DMS53 treated with DMSO at 0.1 percent for 48 hours (cell line): ENCODE measurements around the gene POLD3.

ENCODE experiments used
- DNase-seq: peaks from one replicate; lab custom pipeline; 2025; ENCODE audit not compliant: unreplicated experiment; lab: John Stamatoyannopoulos, UW

POLD3 gene

GRCh38 chr11:74592441-74593362 lies at the start of gene POLD3:
TSS of gene POLD3 (plus strand) at chr11:74592582. CDS start at chr11:74592659, 77 bp downstream.
- peak; percentile 97 for DNase-seq

- DNase-seq = peak; percentile 62
These were observed 48.4 kb upstream of the POLD3 start for GRCh38 chr11:74543991-74544390.

GRCh38 chr11:74546752-74547151 lies 45.6 kb upstream of the POLD3 start:
- DNase-seq = no peak

DNA sequence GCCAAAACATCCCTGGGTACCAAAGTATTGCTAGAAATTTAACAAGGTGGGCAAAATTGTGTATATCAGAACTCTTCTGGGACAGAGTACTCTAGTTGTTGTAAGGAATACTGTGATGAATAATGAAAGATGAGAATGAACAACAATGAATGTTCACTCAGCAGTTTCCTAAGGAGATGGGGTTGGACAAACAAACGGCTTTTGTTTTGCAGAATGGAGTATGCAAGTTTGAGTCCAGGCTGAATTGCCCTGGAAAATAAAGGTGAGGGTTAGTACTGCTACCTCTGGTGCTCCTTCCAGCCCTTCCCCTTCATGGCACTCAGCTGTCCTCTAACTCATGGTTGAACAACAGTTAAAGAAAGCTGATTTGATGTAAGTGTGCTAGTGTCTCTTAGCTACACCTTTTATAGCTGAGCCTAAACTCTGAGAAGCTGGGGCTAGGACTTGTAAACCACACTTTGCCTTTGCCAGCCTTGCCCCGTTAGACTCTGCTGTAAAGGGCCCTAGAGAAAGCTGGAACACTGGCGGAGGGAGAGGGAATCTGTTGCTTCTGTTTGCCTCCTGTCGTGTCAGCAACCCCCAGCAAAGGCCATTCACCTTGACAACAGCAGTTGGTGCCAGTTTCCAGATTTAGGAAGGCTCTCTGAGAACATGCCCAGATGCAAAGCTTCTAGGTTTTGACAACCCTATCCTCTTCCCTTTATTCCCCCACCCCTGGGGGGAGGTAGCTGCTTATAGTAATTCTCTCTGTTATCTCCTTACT lies 41.2 kb upstream of the POLD3 start:
- no peak for DNase-seq

DNA sequence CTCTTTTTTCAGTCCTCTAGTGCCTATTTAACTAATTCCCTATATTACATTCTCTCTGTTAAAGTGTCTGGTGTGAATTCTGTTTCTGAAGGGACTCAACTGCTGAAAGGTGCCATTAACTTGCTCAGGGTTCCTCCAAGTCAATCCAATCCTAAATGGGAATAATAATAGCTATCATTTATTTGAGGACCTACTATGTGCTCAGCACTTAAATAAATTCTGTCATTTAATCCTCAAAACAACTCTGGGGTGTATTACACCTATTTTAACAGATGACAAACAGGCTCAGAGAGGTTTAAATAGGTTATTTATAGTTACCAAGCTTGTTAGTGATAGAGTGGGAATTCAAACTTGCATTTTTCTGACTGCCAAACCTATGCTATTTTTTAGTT lies 40.6 kb upstream of the POLD3 start:
- no peak for DNase-seq

GRCh38 chr11:74557526-74557925 lies 34.9 kb upstream of the POLD3 start:
- no peak for DNase-seq

- peak; percentile 66 for DNase-seq
These were observed 33.1 kb upstream of the POLD3 start for GRCh38 chr11:74559110-74559933.

GRCh38 chr11:74559934-74560309 lies 32.5 kb upstream of the POLD3 start:
- no peak for DNase-seq

DNA sequence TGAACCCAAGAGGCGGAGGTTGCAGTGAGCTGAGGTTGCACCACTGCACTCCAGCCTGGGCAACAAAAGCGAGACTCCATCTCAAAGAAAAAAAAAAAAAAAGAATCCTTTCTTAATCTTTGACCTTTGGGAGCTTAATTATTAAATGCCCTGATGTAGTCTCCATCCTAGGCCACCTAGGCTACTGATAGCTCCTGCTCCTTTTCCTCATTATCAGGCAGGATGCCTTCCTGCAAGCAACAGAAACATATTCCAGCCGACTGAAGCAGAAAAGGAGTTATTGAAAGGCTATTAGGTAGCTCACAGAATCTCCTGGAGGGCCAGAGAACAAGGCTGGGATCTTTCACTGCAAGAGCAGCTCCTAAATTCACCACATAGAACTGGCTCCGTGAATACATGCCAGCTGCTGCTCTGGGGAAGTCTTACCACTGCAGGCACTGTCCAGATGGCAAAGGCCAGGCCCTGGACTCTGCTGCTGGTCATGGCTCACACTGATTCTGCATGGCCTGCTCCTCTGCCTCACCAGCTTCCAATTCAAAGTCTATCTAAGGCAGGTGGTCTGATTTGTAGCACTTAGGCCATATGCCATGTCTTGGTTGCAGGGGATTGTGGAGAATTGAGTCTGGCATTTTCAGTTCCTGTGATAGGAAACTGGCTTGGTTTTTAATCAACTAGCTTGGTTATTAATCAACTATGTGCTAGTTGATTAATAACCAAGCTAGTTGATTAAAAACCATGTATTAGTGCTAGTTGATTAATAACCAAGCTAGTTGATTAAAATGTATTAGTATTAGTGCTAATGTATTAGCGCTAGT lies 26.0 kb upstream of the POLD3 start:
- no peak for DNase-seq

DNA sequence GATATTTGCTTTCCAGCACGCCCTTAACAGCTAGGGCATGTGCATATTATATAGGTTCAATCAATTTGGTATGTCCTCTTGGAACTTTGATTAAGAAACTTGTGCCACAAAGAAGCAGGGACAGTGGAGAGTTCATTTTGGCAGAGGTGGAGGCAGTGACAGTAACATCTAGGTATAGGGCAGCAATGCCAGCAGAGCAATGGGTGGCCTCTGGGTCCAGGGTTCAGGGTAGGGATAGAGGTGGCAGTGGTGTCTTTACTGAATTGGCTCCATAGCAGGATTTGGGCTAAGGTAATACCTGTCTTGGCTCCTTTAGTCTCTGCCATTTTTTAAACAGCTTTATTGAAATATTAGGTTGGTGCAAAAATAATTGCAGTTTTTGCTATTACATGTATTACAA lies 24.4 kb upstream of the POLD3 start:
- DNase-seq = no peak

DNA sequence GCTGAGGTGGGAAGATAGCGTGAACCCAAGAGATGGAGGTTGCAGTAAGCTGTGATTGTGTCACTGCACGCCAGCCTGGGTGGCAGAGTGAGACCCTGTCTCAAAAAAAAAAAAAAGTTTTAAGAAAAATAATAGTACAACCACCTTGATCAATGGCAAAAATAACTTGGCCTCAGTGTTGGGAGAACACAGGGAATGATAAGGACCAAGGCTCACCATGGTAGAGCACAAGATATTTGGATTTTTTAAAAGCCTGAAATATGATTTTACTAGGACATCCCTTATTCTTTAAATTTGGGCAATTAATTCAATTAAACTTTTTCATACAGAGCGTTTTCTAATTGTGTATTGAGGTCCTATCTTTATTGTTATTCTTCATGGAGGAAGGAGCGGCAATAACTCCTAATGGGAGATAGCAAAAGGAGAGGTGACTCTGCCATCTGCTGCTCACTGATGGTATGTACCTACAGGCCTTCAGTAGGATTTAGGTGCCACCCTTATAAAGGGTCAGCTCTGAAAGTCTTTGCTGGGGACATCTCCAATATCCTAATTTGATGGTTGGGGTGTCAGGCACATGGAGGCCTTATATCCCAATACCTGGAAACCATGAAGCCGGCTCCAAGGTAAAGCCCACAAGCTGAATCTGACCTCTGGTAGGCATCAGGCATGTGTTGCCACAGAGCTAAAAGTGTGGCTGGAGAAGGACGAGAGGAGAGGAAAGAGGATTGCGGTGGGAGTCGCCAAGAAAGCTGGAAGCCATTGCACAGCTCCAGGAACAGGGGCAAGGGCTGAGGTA lies 21.9 kb upstream of the POLD3 start:
- peak; percentile 91 for DNase-seq

DNA sequence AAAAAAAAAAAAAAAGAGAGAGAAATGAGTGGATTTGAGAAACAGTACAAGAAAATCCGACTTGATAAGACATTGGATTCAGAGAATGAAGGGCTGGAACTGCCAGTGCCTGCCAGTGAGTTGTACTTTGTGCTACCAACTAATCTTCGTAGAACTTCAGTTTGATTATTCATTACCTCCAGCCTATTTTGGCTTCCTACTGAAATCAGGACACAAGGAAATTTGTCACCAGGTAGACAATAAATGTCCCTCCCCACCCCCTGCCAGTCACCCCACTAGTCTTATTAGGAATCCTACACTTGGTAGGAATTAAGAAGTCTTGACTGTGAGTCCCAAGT lies 21.4 kb upstream of the POLD3 start:
- no peak for DNase-seq

- DNase-seq = no peak
These were observed 20.0 kb upstream of the POLD3 start for GRCh38 chr11:74572349-74572748.

GRCh38 chr11:74574563-74574962 lies 17.8 kb upstream of the POLD3 start:
- DNase-seq = no peak

DNA sequence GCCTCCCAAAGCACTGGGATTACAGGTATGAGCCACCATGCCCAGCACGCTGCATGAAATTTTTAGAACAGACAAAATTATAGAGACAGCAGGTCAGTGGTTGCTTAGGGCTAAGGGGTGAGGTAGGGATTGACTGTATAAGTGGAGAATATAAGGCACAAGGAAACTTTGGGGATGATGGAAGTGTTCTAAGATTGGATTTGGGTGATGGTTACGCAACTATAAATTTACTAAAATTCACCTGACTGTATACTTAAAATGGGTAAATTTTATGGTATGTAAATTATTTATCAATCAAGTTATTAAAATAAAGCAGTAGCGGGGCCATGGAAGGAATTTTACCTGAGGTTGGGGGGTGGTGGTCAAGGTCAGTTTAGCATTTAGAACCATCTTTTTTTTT lies 16.4 kb upstream of the POLD3 start:
- no peak for DNase-seq

GRCh38 chr11:74577181-74577580 lies 15.2 kb upstream of the POLD3 start:
- no peak for DNase-seq

DNA sequence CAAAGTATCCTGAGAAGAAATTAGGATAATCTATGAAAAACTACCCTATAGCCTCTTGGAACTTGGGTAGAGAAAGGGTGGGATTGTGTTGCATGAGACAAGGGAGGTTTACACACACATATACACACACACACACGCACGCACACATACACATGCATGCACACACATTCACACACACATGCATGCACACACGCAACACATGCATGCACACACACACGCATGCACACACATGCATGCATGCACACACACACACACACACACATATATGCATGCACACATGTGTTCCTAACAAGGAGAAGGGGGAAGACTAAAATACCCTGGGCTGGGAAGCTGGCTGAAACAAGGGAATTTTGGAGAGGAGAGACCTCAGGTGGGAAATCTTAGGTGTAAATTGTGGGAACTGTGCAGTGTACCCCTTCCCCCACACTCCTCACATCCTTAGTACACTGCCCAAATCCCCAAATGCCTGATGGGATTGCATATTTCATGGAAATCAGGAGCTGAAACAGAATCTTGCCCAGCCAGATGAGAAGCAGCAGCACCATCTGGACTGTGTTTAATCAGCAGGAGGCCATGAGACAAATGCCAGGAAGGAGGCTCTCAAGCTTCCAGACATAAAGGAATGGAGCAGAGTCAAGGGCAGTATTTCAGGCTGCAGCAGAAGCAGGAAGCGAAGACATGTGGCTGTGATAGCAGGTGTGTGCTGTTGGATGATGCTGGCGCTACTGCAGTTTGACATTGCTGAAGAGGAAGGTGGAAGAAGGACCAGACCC lies 14.6 kb upstream of the POLD3 start:
- peak; percentile 99 for DNase-seq

DNA sequence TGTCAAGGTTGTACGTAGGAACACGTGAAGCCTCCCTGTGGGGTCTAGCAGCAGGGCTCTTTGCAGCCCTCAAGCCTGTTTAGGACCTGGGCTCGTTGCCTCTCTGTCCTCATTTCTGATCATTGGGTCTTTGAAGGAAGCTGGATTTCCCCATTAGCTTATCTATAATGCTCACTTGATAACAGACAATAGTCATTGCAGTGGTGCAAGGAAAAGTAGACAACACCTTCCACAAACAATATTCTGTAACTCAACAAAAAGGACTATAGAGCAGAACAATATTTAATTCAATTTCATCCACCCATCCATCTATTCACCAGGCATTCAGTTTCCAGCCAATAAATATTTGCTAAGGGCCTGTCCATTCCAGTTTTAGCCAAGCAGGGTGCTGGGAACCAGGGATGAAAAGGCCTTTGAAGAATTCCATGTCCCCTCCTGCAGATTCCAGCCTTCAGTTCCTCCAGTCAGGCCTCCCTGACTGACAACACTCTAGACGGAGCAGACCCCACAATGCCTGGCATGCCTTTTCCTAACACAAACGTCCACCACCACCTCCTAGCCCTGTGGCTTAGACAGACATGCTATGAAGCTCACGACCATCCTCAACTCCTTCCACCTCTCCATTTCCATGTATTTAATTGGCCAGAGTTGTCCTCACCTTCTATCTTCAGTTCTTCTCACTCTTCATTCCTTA lies 12.7 kb upstream of the POLD3 start:
- DNase-seq = no peak
